Neural crest cell (in vitro differentiated cells): ENCODE results near the gene NOB1. TPM values are rescaled to one million over a fixed set of nuclear protein-coding genes. Genes with fewer than 3 reads are reported as not detected.

Experiments
- DNase-seq: peaks from one replicate; pipeline ENCODE4 v3.0.0; 2021; ENCODE audit warnings: low read depth, mixed read lengths, low spot score
- H3K27ac Mint-ChIP-seq: one replicate; pipeline ENCODE4 v1.8.0; 2021; ENCODE audit warnings: mild to moderate bottlenecking, mixed read lengths; ENCODE audit not compliant: unreplicated experiment
- H3K27me3 Mint-ChIP-seq: 2 replicates; pipeline ENCODE4 v1.8.0; 2021; ENCODE audit warnings: low read depth, mild to moderate bottlenecking, mixed read lengths
- H3K36me3 Mint-ChIP-seq: 2 replicates; pipeline ENCODE4 v1.8.0; 2021; ENCODE audit warnings: low read depth, mild to moderate bottlenecking, mixed read lengths
- H3K4me1 Mint-ChIP-seq: 2 replicates; pipeline ENCODE4 v1.8.0; 2021; ENCODE audit warnings: mixed read lengths
- H3K4me3 Mint-ChIP-seq: one replicate; pipeline ENCODE4 v1.8.0; 2021; ENCODE audit warnings: mild to moderate bottlenecking, mixed read lengths
- H3K9me3 Mint-ChIP-seq: 2 replicates; pipeline ENCODE4 v1.8.0; 2021; ENCODE audit warnings: mixed read lengths
- total RNA-seq: library from RNA; stranded (reverse); gene quantifications from 2 replicates; pipeline ENCODE4 v1.2.1, GENCODE V29; 2021
- TF ChIP-seq, protein P1 (sequence below): fragments of 200-600 bp; sonication (generic); conservative IDR thresholded peaks from 2 replicates; pipeline ENCODE4 v1.5.0; 2021; ENCODE audit warnings: antibody characterized with exemption, mild to moderate bottlenecking

Gene NOB1
- total RNA-seq, 1 donor from 2014 or later, result 60.1 TPM

DNA sequence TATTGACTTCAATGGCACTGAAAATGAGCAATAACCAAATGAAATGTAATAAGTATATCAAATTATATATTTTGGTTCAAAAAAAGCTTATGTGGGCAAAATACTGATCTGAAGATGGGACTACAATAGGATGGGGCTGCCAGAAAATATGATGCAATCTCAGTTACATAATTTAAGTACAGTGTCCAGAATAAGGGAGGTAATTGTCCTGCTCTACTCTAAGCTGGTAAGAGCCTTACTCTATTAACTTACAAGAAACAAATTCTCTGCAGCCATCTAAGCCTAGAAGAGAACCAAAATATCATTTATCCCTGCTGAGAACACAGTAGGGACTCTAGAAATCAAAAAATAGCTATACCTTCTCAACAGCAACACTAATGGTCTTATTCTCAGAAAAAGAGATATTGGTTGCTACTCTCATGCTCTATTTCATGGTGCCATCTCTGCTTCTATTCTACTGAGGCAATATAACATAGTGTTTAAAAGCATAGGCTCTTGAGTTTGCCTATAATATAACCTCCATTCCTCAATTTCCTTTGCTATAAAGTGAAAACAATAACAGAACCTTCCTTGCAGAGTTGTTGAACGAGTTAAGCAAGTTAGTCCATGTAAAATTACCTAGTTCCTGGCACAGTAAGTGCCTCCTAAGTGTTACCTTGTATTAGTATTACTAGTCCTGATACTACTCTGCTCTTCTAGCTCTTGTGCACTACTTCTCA lies 48.3 kb downstream of the NOB1 start:
- Mint-ChIP-seq H3K36me3 (no peaks in the 10 kb centered on the region), H3K9me3 (no peaks in the 10 kb centered on the region), H3K4me1 (no peaks in the 10 kb centered on the region), H3K4me3 (no peak overlapping the region), H3K27me3 (no peaks in the 10 kb centered on the region), H3K27ac (no peak overlapping the region)
- no peak for DNase-seq
- TF ChIP-seq, protein P1, sequence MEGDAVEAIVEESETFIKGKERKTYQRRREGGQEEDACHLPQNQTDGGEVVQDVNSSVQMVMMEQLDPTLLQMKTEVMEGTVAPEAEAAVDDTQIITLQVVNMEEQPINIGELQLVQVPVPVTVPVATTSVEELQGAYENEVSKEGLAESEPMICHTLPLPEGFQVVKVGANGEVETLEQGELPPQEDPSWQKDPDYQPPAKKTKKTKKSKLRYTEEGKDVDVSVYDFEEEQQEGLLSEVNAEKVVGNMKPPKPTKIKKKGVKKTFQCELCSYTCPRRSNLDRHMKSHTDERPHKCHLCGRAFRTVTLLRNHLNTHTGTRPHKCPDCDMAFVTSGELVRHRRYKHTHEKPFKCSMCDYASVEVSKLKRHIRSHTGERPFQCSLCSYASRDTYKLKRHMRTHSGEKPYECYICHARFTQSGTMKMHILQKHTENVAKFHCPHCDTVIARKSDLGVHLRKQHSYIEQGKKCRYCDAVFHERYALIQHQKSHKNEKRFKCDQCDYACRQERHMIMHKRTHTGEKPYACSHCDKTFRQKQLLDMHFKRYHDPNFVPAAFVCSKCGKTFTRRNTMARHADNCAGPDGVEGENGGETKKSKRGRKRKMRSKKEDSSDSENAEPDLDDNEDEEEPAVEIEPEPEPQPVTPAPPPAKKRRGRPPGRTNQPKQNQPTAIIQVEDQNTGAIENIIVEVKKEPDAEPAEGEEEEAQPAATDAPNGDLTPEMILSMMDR, result no peak

DNA sequence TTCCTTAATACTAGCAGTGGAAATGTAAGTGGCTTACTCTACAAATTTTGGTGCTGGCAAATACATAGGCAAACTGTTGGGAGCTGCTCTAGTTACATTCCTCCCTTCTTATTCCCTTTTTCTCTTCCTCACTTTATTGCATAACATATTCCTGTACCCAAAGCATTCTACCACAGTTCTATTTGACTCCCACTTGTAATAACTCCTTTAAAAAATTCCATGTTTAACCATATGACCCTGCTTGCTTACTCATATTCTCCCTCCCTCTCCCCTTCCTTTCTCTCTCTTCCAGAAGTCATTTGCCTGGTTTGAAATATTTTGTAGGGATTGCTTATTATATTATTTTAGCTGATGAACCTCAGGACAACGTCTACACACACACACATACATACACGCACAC lies 51.1 kb downstream of the NOB1 start:
- DNase-seq, result no peak
- Mint-ChIP-seq H3K27ac (no peak overlapping the region), H3K27me3 (no peaks in the 10 kb centered on the region), H3K4me1 (no peaks in the 10 kb centered on the region), H3K9me3 (no peaks in the 10 kb centered on the region), H3K4me3 (no peak overlapping the region), H3K36me3 (no peaks in the 10 kb centered on the region)
- TF ChIP-seq, protein P1, result no peak

DNA sequence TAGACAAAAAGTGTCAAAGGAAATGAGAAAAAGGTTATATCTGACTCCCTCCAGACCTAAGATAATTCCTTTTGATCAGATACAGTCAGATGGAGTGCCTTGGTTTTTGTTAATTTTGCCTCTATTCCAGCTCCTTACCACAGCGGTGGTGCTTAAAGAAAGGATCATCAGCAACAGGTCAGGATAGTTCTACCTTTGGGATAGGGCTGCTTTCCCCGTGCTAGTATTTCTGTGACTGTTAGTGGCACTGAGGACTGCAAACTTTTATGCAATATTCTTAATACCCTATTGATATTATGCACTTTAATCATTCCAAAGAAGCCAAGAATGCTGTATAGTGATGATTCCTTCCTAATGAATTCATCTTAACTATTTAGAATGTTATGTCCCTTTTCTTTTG lies 52.9 kb downstream of the NOB1 start:
- Mint-ChIP-seq H3K9me3 (no peaks in the 10 kb centered on the region), H3K4me3 (no peak overlapping the region), H3K27ac (no peak overlapping the region), H3K4me1 (peaks cover 5% of the 10 kb centered on the region), H3K36me3 (no peaks in the 10 kb centered on the region), H3K27me3 (no peaks in the 10 kb centered on the region)
- TF ChIP-seq, protein P1, result no peak
- DNase-seq, result no peak

DNA sequence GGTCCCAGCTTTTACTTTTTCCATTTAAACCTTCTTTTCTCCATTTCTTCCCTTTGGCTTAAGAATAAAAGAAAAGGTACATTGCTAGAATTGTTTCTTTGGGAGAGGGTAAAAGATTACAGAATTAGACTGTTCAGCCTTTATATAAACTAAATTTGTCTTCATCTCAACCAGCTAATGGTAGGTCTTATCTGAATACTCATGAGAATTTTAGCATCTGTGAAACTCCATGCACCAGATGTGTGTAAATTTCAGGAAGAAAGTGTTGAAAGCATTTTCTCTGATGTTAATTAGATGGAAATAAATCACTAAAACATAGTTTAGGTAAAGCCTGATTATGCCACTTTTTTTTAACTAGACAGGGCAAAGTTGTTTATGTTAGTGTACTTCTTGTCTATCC lies 53.3 kb downstream of the NOB1 start:
- no peak for DNase-seq
- Mint-ChIP-seq H3K36me3 (no peaks in the 10 kb centered on the region), H3K4me1 (peaks cover 5% of the 10 kb centered on the region), H3K4me3 (no peak overlapping the region), H3K27ac (no peak overlapping the region), H3K27me3 (no peaks in the 10 kb centered on the region), H3K9me3 (no peaks in the 10 kb centered on the region)
- TF ChIP-seq, protein P1, result no peak

DNA sequence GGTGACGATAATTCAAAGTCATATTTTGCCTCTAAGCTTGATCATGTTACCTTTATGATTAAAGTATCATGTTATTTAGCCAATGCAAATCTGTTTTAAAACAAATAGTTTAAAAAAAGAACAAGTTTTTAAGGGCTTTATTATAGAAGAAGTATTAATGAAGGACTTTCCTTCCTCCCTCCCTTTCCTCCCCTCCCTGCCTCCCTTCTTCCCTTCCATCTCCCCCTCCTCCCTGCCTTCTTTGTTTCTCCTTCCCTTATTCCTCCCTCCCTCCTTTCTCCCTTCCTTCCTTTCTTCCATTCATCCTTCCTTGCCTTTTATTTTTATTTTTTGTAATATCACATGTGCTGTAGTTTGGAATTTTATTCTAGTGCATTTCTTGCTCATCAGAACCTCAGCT lies 54.8 kb downstream of the NOB1 start:
- peaks cover 5% of the 10 kb centered on the region for H3K4me1 Mint-ChIP-seq
- no peaks in the 10 kb centered on the region for H3K27me3 Mint-ChIP-seq
- H3K27ac Mint-ChIP-seq, result no peak overlapping the region
- TF ChIP-seq, protein P1, result no peak
- H3K9me3 Mint-ChIP-seq, result no peaks in the 10 kb centered on the region
- H3K36me3 Mint-ChIP-seq, result no peaks in the 10 kb centered on the region
- no peak for DNase-seq
- H3K4me3 Mint-ChIP-seq, result no peak overlapping the region
